Measurements from ENCODE around the gene UNKL.

The UNKL gene

DNA sequence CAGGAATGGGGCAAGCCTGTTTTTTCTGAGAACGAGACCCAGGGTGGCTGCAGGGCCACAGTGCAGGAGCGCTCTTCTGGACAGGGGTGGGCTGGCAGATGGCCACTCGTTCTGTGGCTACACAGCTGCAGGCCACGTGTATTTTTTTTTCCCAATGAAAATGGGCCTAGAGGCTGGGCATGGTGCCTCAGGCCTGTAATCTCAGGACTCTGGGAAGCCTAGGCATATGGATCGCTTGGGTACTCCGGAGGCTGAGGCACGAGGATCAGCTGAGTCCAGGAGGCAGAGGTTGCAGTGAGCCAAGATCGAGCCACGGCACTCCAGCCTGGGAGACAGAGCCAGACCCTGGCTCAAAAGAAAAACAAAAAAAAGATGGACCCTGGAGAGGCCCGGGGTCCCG, 6.8 kb downstream of the UNKL start:
- FAIRE-seq (no peak), DNase-seq (ENCODE audit: insufficient read length, low spot score) (no peak)

DNA sequence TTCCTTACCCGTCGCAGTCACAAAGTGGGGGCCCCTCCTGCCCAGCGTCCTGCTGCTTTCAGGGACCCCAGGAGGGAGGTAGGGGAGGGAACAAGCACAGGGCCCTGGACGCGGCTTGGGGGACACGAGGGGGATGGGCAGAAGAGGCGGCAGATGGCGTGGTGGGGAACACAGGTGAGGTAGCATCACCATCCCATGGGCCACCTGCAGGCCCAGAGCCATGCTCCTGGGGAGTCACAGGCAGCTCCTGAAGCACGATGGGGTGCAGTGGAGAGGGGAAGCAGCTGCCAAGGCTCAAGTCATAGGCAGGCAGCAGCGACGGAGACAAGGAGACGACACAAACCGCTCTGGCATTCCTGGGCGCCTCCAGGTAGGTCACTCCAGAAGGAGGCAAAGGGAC, 10.8 kb downstream of the UNKL start:
- DNase-seq (ENCODE audit: insufficient read length, low spot score) (no peak), FAIRE-seq (no peak)

DNA sequence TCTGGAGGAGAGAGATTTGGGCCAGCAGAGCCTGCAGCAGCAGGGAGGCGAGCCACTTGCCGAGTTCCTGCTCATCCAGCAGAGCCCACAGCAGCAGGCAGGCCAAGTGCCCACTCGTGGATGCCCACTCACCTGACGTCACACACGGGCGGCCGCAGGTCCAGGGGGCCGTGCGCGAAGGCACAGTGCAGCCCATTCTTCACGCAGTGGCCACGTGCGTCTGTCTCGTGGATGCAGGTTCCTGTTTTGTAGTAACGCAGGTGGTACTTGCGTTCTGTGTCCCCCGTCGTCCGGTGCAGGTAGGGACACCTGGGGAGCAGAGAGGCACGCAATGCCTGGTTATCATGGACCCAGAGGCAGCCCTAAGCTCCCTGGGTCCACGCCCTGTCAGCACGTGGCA, 11.5 kb downstream of the UNKL start:
- DNase-seq (ENCODE audit: insufficient read length, low spot score), result no peak
- no peak for FAIRE-seq

DNA sequence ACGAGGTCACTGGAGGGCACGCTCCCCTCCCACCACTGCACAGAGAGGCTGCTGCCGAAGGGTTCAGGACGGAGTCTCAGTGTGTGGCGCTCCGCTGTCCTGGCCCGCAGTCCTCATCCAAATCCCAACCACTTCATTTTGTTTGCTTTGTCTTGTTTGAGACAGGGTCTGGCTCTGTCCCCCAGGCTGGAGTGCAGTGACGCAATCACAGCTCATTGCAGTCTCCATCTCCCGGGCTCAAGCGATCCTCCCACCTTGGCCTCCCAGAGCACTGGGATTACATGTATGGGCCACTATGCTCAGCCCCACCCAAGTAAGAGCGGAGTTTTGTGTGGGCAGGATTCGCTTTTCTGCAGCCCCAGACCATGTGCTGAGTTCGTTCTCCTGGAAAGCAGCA, 12.7 kb downstream of the UNKL start:
- DNase-seq (ENCODE audit: insufficient read length, low spot score), result no peak
- no peak for FAIRE-seq

DNA sequence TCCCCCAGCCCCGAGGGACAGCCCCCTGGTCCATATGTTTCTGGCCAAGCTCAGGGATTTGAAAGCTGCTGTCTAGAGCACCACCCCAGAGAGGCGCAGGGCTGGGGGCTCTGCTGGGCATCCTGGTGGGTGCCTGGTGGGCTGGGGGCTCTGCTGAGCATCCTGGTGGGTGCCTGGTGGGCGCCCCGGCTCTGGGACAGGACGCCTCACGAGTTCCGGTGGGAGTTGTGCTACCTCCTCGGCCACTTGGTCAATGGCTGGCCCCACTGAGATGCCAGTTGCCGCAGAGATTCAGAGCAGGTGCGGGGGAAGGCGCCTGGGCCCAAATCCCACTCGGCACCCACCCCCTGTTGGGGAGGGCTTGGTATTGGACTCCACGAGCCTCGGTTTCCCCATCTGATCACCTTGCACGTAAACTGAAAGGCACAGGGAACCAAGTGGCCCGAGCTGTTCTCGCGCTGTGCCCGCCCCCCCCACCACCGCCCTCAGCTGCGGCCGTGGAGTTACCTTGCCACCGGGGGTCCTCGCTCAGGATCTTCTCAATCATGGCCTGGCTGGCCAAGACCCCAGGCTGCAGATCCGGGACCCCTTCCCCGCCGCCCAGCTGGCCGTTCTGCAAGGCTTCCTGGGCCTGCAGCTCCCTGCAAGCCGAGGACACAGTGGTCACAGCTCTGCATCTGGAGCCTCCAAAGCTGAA, 13.3 kb downstream of the UNKL start:
- no peak for FAIRE-seq
- no peak for DNase-seq (ENCODE audit: insufficient read length, low spot score)

DNA sequence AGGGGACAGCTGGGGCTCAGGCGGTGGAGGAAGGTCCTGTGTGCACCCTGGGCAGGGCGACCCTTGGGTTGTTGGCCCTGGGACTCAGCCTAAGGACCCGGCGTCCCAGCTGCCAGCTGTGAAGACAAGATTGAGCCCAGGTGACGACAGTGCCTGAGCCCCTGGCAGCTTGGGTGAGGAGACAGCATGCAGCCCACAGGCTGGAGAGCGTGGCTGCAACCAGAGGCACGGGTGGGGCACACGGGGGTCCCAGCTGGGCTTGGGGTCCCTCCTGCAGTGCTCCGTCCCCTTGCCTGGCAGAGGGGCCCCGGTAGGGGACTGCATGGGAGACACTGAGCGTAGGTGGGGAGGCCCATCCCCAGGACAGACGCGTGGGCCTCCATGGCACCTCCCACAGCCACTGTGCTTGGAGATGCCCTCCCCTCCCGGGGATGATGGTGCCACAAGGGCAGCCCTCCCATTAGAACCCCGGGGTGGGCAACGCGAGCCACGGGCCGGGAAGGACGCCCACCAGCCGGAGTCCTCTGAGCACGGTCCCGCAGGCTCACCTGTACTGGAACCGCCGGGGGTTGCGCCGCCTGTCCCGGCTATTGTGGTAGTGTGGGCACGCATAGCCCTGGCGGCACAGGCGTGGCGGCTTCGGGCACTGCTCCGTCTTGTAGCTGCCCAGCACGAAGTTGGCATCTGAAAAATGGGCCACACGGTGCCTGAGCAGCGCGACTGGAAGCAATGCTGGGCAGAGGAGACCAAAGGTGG, 15.5 kb downstream of the UNKL start:
- no peak for FAIRE-seq

DNA sequence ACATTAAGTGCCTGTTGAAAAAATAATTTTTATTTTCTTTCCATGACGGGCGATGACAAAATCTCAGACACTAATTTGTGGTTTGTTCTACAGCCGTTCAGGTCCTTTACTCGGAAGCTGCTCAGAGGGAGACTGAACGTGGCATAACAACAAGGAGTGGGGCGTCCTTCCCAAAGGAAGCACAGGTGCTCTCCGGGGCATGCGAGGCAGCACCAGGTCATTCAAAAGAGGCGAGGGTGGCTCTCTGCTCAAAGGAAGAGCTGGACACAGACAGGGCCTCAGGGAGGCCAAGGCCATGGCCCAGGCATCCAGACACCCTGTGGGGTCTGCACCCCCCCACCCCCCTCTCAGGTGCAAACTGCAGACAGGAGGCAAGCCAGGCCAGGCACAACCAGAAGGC, 16.2 kb downstream of the UNKL start:
- DNase-seq (ENCODE audit: insufficient read length, low spot score) (no peak), FAIRE-seq (no peak)

More for the DNA sequence above, 15.5 kb downstream of the UNKL start:
- DNase-seq (ENCODE audit: insufficient read length, low spot score), result no peak

DNA sequence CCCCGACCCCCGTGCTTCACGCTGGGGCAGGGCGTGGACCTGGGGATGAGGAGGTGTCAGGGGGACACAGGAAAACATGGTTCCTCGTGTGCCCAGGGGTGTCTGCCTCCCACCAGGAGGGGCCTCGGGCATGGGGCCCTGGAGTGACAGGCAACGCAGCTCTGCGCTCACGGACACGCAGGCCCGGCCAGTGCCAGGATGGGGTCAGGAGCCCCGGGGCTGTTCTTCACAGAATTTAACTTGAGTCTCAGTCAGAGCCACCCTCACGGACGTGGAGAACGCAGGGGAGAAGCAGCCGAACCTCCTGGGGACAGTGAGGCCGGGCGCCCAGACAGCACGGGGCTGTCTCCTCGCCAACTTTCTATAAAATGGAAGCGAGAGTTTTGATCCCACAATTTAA, 16.7 kb downstream of the UNKL start:
- DNase-seq (ENCODE audit: insufficient read length, low spot score) (no peak), FAIRE-seq (no peak)

DNA sequence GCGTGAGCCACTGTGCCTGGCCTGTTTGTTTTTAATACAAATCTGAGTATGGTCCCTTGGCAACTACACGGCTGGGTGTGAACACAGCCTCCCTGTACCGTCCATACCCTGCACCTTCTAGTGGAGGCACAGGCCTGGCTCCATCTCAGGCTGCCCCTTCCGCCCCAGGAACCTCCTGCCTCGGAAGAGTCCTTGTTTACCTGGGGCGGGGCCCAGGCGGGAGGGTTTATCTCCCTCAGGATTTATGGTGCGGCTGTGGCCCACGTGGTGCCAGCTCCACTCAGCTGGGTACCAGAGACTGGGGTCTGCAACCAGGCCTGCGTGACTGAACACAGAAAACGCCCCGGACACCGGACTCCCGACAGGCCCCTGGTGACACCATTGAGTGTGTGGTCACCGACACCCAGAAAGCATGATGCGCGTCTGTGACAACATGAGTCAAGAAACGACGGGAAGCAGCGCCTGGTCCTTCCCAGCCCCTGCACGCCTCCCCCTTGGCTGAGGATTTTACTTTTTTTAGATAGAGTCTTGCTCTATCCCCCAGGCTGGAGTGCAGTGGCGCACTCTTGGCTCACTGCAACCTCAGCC, 19.0 kb downstream of the UNKL start:
- no peak for DNase-seq (ENCODE audit: insufficient read length, low spot score)
- no peak for FAIRE-seq

DNA sequence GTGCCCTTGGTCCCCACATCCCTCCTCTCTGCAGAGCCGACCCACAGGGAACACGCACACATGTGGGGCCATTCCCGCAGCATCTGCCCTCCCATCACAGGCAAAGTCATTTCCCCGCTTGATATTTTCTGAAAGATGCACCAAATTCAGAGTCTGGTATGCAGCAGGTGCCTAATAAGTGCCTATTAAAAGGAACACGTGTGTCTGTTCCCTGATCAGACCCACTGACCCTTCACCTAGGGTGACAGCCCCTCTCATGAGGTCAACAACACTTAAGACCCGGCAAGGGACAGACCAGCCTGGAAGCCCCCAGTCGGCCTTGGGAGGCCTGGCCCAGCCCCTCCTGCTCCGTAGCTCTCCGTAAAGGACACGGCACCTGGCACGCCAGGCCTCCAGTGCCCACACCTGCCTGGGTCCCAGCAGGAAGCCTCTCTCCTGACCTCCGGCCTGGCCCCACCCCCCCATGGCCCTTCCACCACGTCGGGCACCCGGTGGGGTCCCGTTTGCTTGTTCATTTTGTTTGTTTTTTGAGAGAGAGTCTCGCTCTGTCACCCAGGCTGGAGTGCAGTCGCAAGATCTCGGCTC, 20.0 kb downstream of the UNKL start:
- DNase-seq (ENCODE audit: insufficient read length, low spot score) (no peak), FAIRE-seq (no peak)

DNA sequence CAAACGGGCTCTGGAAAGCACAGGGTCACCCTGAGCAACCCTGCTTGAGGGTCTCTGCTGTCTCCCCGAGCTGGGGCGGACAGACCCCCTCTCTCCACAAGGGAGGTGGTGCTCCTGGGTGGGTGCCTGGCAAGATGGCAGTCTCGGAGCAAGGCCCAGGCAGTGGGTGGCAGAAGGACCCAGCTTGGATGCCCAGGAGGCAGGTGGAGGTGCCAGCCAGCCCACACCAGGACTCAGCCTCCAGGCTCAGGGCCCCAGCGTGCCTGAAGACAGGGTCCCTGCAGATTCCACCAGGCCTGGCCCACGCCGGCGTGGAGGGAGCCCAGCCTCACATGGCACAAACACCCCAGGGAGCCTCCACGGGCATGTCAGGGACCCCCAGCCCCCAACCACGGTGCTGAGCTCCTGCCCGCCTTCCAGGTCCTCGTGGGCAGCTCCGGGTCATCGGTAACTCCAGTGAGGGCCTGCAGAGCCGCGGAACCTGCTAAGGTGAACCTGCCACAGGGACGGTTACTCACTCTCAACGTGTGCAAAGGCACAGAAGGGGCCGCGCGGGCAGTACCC, 20.8 kb downstream of the UNKL start:
- no peak for DNase-seq (ENCODE audit: insufficient read length, low spot score)
- FAIRE-seq, result no peak

DNA sequence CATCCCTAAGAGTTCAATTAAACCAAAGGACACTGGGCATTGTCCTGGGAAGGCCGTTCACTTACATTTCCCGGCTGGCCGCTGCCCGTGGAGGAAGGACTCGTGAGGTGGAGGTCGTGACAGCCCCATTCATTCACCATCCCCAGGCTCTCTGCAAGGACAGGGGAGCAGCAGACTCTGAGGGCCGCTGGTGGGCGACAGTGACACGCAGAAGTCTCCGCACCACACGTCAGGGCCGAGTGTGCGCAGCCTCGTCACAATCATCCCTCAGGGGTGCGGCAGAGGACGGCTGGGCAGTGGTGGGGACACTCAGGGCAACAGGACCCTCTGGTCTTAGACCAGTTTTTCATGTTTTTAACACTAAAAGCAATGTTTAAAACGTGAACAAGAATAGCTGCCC, 21.7 kb downstream of the UNKL start:
- no peak for FAIRE-seq
- DNase-seq (ENCODE audit: insufficient read length, low spot score), result no peak

DNA sequence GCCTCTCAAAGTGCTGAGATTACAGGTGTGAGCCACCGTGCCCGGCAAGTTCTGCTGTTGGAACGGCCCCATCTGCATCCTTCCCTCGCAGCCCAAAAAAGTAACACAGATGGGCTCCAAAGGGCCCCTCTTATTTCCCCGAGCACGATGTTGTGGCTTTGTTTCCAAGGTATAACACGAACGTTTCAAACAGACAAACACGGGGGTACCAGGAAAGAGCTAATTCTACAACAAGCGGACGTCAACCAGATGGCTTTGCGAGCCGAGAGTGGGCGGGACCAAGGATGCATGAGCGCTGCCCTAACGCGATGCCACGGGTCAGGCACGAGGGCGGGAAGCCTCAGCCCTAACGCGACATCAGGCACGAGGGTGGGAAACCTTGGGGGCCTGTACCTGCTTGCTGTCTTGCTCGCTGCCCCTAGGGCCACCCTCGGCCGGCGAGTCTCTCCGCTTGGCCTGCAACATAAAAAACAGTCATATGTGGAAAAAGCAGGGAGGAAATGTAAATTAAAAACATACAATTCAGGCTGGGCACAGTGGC, 24.2 kb downstream of the UNKL start:
- DNase-seq (ENCODE audit: insufficient read length, low spot score) (no peak), FAIRE-seq (no peak)

DNA sequence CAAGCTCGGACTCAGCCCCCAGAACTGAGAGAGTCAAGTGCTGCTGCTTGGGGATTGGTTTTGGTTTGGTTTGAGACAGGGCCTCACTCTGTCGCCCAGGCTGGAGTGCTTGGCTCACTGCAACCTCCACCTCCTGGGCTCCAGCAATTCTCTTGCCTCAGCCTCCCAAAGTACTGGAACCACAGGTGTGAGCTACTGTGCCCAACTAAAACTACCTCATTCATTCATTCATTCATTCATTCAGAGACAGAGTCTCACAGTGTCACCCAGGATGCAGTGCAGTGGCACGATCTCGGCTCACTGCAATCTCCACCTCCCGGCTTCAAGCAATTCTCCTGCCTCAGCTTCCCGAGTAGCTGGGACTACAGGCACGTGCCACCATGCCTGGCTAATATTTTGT, 24.7 kb downstream of the UNKL start:
- no peak for FAIRE-seq
- no peak for DNase-seq (ENCODE audit: insufficient read length, low spot score)

DNA sequence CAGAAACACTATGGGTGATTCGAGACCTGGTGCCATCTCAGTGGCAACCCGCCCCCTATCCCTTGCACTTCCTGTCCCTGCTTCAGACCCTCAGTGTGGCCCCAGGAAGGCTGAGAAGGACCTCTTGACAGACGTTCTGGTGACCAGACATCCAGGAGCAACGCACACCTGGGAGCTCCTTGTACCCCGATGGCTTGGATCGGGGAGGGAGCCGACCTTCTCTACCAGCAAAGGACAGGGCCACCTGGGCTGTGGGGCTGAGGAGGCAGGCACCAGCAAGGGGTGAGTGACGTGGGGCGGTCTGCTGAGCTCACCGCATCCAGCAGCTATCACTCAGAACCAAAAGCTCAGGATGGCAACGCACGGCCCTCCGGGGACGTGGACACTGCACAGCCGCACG, 27.2 kb downstream of the UNKL start:
- DNase-seq (ENCODE audit: insufficient read length, low spot score) (no peak), FAIRE-seq (no peak)

DNA sequence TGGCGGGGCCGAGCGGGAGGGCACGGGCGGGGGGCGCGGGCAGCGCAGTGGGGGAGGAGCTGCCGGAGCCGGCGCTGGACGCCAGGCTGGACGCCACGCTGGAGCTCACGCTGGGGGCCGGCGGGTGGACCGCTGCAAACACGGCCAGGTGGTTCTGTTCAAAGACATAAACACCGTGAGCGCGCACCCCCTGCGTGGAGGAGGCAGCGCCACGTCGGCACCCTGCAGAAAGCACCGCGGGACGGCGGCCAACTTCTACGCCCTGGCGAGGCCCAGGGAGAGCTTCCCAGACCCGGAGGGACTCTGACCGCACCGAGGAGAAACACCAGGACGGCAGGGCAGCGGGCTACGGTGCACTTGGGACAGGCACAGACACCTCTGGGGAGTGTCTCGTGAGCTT, 29.3 kb downstream of the UNKL start:
- FAIRE-seq (no peak), DNase-seq (ENCODE audit: insufficient read length, low spot score) (no peak)

DNA sequence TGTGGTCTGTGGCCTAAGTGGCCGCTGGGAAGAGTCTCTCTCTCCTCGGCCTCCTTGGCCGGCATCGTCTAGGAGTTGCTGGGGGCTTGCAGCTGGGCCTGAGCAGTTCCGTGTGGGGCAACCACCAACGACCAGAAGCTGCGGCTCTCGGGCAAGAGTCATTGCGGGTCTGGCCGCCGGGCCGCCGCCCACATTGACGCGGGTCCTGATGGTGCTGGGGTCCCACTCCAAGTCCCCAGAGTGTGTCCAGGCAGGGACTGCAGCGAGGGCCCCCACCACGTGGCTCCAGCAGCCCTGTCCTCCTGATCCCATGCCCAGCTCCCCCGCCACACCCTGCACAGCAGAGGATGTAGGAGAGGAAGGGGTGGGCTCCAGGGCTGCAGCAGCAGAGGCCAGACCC, 30.9 kb downstream of the UNKL start:
- DNase-seq (ENCODE audit: insufficient read length, low spot score) (no peak), FAIRE-seq (no peak)

DNA sequence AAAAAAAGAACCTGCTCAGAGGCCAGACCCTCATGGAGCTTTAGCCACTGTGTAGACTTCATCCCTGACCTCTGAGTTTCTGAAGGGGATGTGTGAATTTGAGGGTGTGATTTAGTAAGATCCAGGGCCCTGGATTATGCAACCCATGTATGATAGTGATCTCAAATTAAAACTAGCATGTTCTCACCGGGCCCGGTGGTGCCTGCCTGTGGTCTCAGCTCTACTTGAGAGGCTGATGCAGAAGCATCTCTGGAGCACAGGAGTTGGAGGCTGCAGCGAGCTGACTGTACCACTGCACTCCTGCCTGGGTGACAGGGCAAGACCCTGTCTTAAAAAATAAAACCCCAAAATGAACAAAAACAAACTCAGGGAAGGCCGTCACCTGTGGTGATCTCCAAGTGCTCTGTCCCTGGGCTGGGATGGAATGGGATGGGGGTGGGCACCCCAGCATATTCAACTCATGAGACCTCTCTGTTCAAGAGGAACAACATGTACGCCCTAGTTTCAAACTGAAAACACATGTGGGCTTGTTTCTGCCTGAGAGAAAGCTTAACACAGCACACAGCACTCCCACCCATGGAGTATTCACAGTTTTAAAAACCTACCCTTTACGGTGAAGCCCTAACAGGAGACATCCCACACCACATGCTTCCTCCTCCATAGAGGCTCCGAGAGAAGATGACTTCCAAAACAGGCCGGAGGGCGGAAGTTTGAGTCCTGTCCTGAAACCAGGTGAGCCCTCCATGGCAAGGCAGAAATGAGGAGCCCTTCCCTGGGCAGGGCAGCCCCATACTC, 32.7 kb downstream of the UNKL start:
- no peak for FAIRE-seq
- no peak for DNase-seq (ENCODE audit: insufficient read length, low spot score)

DNA sequence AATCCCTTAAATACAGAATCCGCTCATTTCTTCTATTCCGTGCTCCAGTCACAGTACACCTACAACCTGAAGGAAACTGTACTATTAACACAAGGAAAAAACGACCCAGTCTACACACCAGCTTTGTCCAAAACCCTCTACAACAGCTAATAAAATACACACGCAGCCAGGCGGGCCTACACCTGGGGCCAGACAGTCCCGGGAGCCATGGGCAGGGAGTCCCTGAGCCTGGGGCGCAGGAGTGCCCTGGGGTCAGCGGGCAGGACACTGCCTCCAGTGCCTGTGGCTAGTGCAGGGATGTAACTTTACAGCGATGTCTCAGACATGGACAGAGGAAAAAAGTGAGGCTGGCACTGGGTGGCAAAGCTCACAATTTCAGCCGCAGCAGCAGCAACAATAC, 34.3 kb downstream of the UNKL start:
- DNase-seq (ENCODE audit: insufficient read length, low spot score), result no peak
- no peak for FAIRE-seq

DNA sequence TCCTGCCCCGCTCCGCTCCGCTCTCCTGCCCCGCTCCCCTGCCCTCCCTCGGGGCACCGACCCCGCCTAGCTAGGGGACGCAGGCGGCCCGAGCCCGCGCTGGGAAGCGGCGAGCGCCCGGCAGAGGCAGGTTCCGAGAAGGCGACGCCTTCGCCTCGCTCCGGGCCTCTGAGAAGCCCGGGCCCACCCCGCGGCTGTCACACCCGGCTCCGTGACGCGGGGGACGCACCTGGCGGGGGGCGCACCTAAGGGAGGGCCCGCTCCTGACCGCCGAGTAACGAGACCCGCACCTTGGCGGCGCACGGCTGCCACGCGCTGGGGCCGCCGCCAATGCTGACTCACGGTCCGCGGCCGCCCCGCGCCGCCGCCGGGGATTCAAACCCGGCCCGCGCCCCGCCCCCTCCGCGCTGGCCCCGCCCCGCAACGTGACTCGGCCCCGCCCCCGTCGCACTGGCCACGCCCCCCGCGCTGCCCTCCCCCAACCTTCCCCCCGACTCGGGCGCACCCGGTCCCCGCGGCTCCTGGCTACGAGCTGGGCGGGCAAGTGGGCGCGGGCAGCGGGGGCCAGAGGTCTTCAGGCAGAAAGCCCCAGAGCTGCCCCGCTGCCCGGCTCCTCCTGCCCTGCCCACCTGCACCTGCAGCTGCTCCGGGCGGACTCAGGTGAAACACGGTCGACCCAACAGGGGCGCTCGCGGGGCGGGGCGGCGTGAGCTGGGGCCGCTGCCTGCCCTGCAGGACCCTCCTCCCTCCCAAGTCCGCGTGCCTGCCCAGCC, 35.0 kb downstream of the UNKL start:
- no peak for FAIRE-seq
- peak; percentile 86 for DNase-seq (ENCODE audit: insufficient read length, low spot score)

Data from GM19239 (cell line).